ENCODE measurements around the gene FCRL1.

Gene FCRL1

DNA sequence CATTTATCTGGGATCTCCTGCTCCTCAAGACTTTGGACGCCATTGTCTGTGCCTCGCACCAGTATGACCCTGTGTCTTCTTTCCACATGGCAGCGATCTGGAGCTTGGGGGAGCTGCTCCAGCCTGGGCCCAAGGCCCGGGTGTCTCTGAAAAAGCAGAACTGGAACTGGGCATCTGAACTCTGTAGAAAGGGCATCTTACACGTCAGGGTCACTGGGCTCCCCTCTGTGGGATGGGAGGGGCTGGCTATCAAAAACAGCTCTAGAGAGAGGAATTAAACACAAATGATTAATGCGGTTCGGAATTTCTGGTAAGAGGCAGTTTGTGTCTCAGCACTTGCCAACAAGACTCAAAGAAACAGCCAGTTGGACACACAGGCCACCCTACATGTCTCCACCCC is 16.1 kb downstream of the FCRL1 start:
- no peak overlapping the region for H3K4me2 ChIP-seq (ENCODE audit: low read length)
- H4K8ac ChIP-seq (ENCODE audit: low read depth, low read length) = no peak overlapping the region
- no peak overlapping the region for H3K27ac ChIP-seq (ENCODE audit: low read depth, low read length)
- H3K4me1 ChIP-seq (ENCODE audit: control insufficient read depth in 1 of 2, insufficient read depth in 2 of 2, low read length in 2 of 2) = no peaks in the 10 kb centered on the region
- H3K79me2 ChIP-seq (ENCODE audit: control insufficient read depth, insufficient read depth, low read length, poor library complexity) = no peaks in the 10 kb centered on the region
- peak in 1 of 2 donors; percentile 2 for DNase-seq
- H3K4me3 ChIP-seq (ENCODE audit: low read depth, low read length) = no peak overlapping the region
- H3K79me1 ChIP-seq (ENCODE audit: low read length) = no peaks in the 10 kb centered on the region
- no peak overlapping the region for H2BK5ac ChIP-seq (ENCODE audit: low read depth, low read length, poor library complexity)
- H2AK5ac ChIP-seq (ENCODE audit: low read length) = no peak overlapping the region
- no peak overlapping the region for H3K23ac ChIP-seq (ENCODE audit: low read length)
- no peak overlapping the region for H4K12ac ChIP-seq (ENCODE audit: low read depth, low read length)
- no peak overlapping the region for H4K91ac ChIP-seq (ENCODE audit: low read depth, low read length)
- H2BK12ac ChIP-seq (ENCODE audit: low read length) = no peak overlapping the region
- no peak overlapping the region for H3K9ac ChIP-seq (ENCODE audit: low read length)
- H3K4ac ChIP-seq (ENCODE audit: low read depth, low read length) = no peak overlapping the region
- no peaks in the 10 kb centered on the region for H3K36me3 ChIP-seq (ENCODE audit: control insufficient read depth in 1 of 2, insufficient read depth in 2 of 2, low read length in 2 of 2)
- H3K14ac ChIP-seq (ENCODE audit: low read length) = no peak overlapping the region
- H2AFZ ChIP-seq (ENCODE audit: insufficient read depth, low read length, poor library complexity) = no peak overlapping the region
- H3K18ac ChIP-seq (ENCODE audit: low read length) = no peak overlapping the region
- H2BK120ac ChIP-seq (ENCODE audit: insufficient read depth, low read length, poor library complexity) = no peak overlapping the region
- WGBS (ENCODE audit: extremely low coverage, insufficient coverage, insufficient read length) = no CpG with 5 or more reads among the region's 7 CpGs
- H3K9me3 ChIP-seq (ENCODE audit: insufficient read depth, low read depth, low read length) = no peaks in the 10 kb centered on the region
- no peaks in the 10 kb centered on the region for H3K27me3 ChIP-seq (ENCODE audit: insufficient read depth, low read length)

DNA sequence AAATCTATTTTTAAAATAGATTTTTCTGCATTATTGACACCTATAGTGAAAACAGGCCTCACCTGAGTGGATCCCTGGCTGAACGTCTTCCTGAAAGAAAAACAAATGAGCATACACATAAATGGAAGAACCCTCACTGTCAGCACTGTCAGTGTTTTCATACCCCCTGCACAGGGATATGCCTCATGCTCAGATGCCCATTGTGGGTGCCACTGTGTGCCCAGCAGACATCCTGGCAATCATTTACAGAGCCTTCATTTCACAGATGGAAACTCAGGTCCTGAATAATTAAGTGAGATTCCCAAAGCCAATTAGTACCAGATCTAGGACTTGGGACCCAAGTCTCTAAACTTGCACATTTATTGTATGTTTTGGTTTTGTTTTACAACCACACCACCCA is 19.9 kb downstream of the FCRL1 start:
- WGBS (ENCODE audit: extremely low coverage, insufficient coverage, insufficient read length) = no CpG with 5 or more reads among the region's 1 CpG
- Histone ChIP-seq H3K79me2 (ENCODE audit: control insufficient read depth, insufficient read depth, low read length, poor library complexity) (no peaks in the 10 kb centered on the region), H3K18ac (ENCODE audit: low read length) (no peak overlapping the region), H3K36me3 (ENCODE audit: control insufficient read depth in 1 of 2, insufficient read depth in 2 of 2, low read length in 2 of 2) (no peaks in the 10 kb centered on the region), H3K27me3 (ENCODE audit: insufficient read depth, low read length) (no peaks in the 10 kb centered on the region), H2BK120ac (ENCODE audit: insufficient read depth, low read length, poor library complexity) (no peak overlapping the region), H3K4me3 (ENCODE audit: low read depth, low read length) (no peak overlapping the region), H3K27ac (ENCODE audit: low read depth, low read length) (no peak overlapping the region), H2BK12ac (ENCODE audit: low read length) (no peak overlapping the region), H3K9me3 (ENCODE audit: insufficient read depth, low read depth, low read length) (no peaks in the 10 kb centered on the region), H4K91ac (ENCODE audit: low read depth, low read length) (no peak overlapping the region), H3K4me2 (ENCODE audit: low read length) (no peak overlapping the region), H2AK5ac (ENCODE audit: low read length) (no peak overlapping the region), H3K4me1 (ENCODE audit: control insufficient read depth in 1 of 2, insufficient read depth in 2 of 2, low read length in 2 of 2) (no peaks in the 10 kb centered on the region), H3K9ac (ENCODE audit: low read length) (no peak overlapping the region), H3K79me1 (ENCODE audit: low read length) (no peaks in the 10 kb centered on the region), H3K14ac (ENCODE audit: low read length) (no peak overlapping the region), H3K23ac (ENCODE audit: low read length) (no peak overlapping the region), H4K12ac (ENCODE audit: low read depth, low read length) (no peak overlapping the region), H4K8ac (ENCODE audit: low read depth, low read length) (no peak overlapping the region), H2BK5ac (ENCODE audit: low read depth, low read length, poor library complexity) (no peak overlapping the region), H3K4ac (ENCODE audit: low read depth, low read length) (no peak overlapping the region), H2AFZ (ENCODE audit: insufficient read depth, low read length, poor library complexity) (no peak overlapping the region)
- no peak for DNase-seq

DNA sequence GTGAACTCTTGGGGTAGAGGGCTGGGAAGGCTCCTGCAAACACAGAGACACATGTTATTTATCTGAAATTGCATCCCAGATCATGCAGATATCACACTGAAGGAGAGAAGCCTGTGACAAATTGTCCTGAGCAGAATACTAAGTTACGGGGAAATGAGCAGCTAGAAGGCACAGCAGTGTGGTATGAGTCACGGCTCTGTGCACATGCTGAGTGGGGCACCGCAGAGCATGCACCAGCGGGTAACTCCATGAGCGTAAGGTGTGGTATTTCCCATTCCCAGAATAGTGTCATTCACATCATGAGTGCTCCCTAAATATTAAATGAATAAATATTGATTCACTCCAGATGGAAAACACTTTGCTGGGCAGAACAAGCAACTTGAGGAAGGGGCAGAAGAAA is 21.7 kb downstream of the FCRL1 start:
- Histone ChIP-seq H4K91ac (ENCODE audit: low read depth, low read length) (no peak overlapping the region), H2AFZ (ENCODE audit: insufficient read depth, low read length, poor library complexity) (no peak overlapping the region), H4K12ac (ENCODE audit: low read depth, low read length) (no peak overlapping the region), H3K79me1 (ENCODE audit: low read length) (no peaks in the 10 kb centered on the region), H3K18ac (ENCODE audit: low read length) (no peak overlapping the region), H3K9ac (ENCODE audit: low read length) (no peak overlapping the region), H3K27me3 (ENCODE audit: insufficient read depth, low read length) (no peaks in the 10 kb centered on the region), H3K9me3 (ENCODE audit: insufficient read depth, low read depth, low read length) (no peaks in the 10 kb centered on the region), H3K23ac (ENCODE audit: low read length) (no peak overlapping the region), H3K27ac (ENCODE audit: low read depth, low read length) (no peak overlapping the region), H3K4me1 (ENCODE audit: control insufficient read depth in 1 of 2, insufficient read depth in 2 of 2, low read length in 2 of 2) (no peaks in the 10 kb centered on the region), H3K4me2 (ENCODE audit: low read length) (no peak overlapping the region), H3K4ac (ENCODE audit: low read depth, low read length) (no peak overlapping the region), H4K8ac (ENCODE audit: low read depth, low read length) (no peak overlapping the region), H2BK12ac (ENCODE audit: low read length) (no peak overlapping the region), H3K4me3 (ENCODE audit: low read depth, low read length) (no peak overlapping the region), H3K14ac (ENCODE audit: low read length) (no peak overlapping the region), H2BK5ac (ENCODE audit: low read depth, low read length, poor library complexity) (no peak overlapping the region), H2BK120ac (ENCODE audit: insufficient read depth, low read length, poor library complexity) (no peak overlapping the region), H3K79me2 (ENCODE audit: control insufficient read depth, insufficient read depth, low read length, poor library complexity) (no peaks in the 10 kb centered on the region), H3K36me3 (ENCODE audit: control insufficient read depth in 1 of 2, insufficient read depth in 2 of 2, low read length in 2 of 2) (no peaks in the 10 kb centered on the region), H2AK5ac (ENCODE audit: low read length) (no peak overlapping the region)
- WGBS (ENCODE audit: extremely low coverage, insufficient coverage, insufficient read length) = no CpG with 5 or more reads among the region's 5 CpGs
- no peak for DNase-seq

GRCh38 chr1:157785248-157785647 is 34.7 kb downstream of the FCRL1 start:
- no CpG with 5 or more reads among the region's 1 CpG for WGBS (ENCODE audit: extremely low coverage, insufficient coverage, insufficient read length)

More at GRCh38 chr1:157785248-157785647, 34.7 kb downstream of the FCRL1 start:
- no peak overlapping the region for H2AFZ ChIP-seq (ENCODE audit: insufficient read depth, low read length, poor library complexity)
- no peak overlapping the region for H3K23ac ChIP-seq (ENCODE audit: low read length)
- no peak overlapping the region for H2AK5ac ChIP-seq (ENCODE audit: low read length)
- H3K9me3 ChIP-seq (ENCODE audit: insufficient read depth, low read depth, low read length) = no peaks in the 10 kb centered on the region
- H4K8ac ChIP-seq (ENCODE audit: low read depth, low read length) = no peak overlapping the region
- DNase-seq = no peak
- no peak overlapping the region for H2BK120ac ChIP-seq (ENCODE audit: insufficient read depth, low read length, poor library complexity)
- no peak overlapping the region for H4K12ac ChIP-seq (ENCODE audit: low read depth, low read length)
- H3K27ac ChIP-seq (ENCODE audit: low read depth, low read length) = no peak overlapping the region
- H2BK5ac ChIP-seq (ENCODE audit: low read depth, low read length, poor library complexity) = no peak overlapping the region
- no peaks in the 10 kb centered on the region for H3K36me3 ChIP-seq (ENCODE audit: control insufficient read depth in 1 of 2, insufficient read depth in 2 of 2, low read length in 2 of 2)
- no peak overlapping the region for H3K4me3 ChIP-seq (ENCODE audit: low read depth, low read length)
- no peak overlapping the region for H3K18ac ChIP-seq (ENCODE audit: low read length)
- H3K4me2 ChIP-seq (ENCODE audit: low read length) = no peak overlapping the region
- no peak overlapping the region for H2BK12ac ChIP-seq (ENCODE audit: low read length)
- H3K14ac ChIP-seq (ENCODE audit: low read length) = no peak overlapping the region
- H3K79me1 ChIP-seq (ENCODE audit: low read length) = no peaks in the 10 kb centered on the region
- H3K4me1 ChIP-seq (ENCODE audit: control insufficient read depth in 1 of 2, insufficient read depth in 2 of 2, low read length in 2 of 2) = no peaks in the 10 kb centered on the region
- H3K27me3 ChIP-seq (ENCODE audit: insufficient read depth, low read length) = no peaks in the 10 kb centered on the region
- no peak overlapping the region for H4K91ac ChIP-seq (ENCODE audit: low read depth, low read length)
- no peaks in the 10 kb centered on the region for H3K79me2 ChIP-seq (ENCODE audit: control insufficient read depth, insufficient read depth, low read length, poor library complexity)
- no peak overlapping the region for H3K4ac ChIP-seq (ENCODE audit: low read depth, low read length)
- H3K9ac ChIP-seq (ENCODE audit: low read length) = no peak overlapping the region
